Tongue (tissue), 2 donors: ENCODE data around the gene TCEAL5. TPM values are rescaled to one million over a fixed set of nuclear protein-coding genes. Genes with fewer than 3 reads are reported as not detected.
A peak's percentile ranks its signal among the peaks of the same experiment; 100 is the strongest.
"Not testable (repeated sequence)": the region's sequence is repeated elsewhere in the genome, so short reads cannot be mapped to it uniquely, and the experiment has no call there.

Source experiments
- DNase-seq: peaks from one replicate; pipeline ENCODE4 v3.0.0-alpha.2; 2015
- total RNA-seq: library from RNA; depleted of rRNA; stranded (reverse); fragments of >200 nt; gene quantifications from one replicate; pipeline ENCODE4 v1.2.3, GENCODE V29; 2014

Gene TCEAL5
- 0.82 TPM for total RNA-seq

- DNase-seq: peak; percentile 75
Measured at GRCh38 chrX:103276581-103277002, at the start of gene TCEAL5. Gene TCEAL5, minus strand, starts transcription at chrX:103276750. Its CDS starts 2,187 bp downstream, at chrX:103274563.

GRCh38 chrX:103311399-103311780 lies 34.8 kb upstream of the TCEAL5 start:
- peak; percentile 65 for DNase-seq

- peak; percentile 89 for DNase-seq
Measured at GRCh38 chrX:103310555-103311398, 34.2 kb upstream of the TCEAL5 start, which contains the start of gene BEX2. Gene BEX2, minus strand, starts transcription at chrX:103310990. Its CDS starts 1,014 bp downstream, at chrX:103309976.

GRCh38 chrX:103309860-103310554 lies 33.5 kb upstream of the TCEAL5 start:
- no peak for DNase-seq

GRCh38 chrX:103305666-103306065 lies 29.1 kb upstream of the TCEAL5 start:
- not testable (repeated sequence) for DNase-seq

GRCh38 chrX:103304705-103305104 lies 28.2 kb upstream of the TCEAL5 start:
- no peak for DNase-seq

GRCh38 chrX:103293118-103293517 lies 16.6 kb upstream of the TCEAL5 start:
- no peak for DNase-seq

GRCh38 chrX:103279624-103280023 lies 3.1 kb upstream of the TCEAL5 start:
- DNase-seq: no peak

- DNase-seq: peak; percentile 1
Measured at GRCh38 chrX:103275947-103276567, 493 bp downstream of the TCEAL5 start.

GRCh38 chrX:103274284-103274683 lies 2.3 kb downstream of the TCEAL5 start:
- no peak for DNase-seq

- no peak for DNase-seq
Measured at GRCh38 chrX:103258275-103258674, 18.3 kb downstream of the TCEAL5 start.

GRCh38 chrX:103256651-103257050 lies 19.9 kb downstream of the TCEAL5 start:
- DNase-seq: no peak

- DNase-seq: peak; percentile 94
Measured at GRCh38 chrX:103254921-103255493, 21.5 kb downstream of the TCEAL5 start, which contains the start of gene TCEAL8. Gene TCEAL8, minus strand, starts transcription at chrX:103255155. Its CDS starts 1,176 bp downstream, at chrX:103253979.

- DNase-seq: peak; percentile 79
Measured at GRCh38 chrX:103254171-103254824, 22.3 kb downstream of the TCEAL5 start.

GRCh38 chrX:103253608-103254007 lies 22.9 kb downstream of the TCEAL5 start:
- peak; percentile 9 for DNase-seq

- DNase-seq: peak; percentile 11
Measured at GRCh38 chrX:103250977-103251376, 25.6 kb downstream of the TCEAL5 start.

- DNase-seq: no peak
Measured at GRCh38 chrX:103249805-103250204, 26.7 kb downstream of the TCEAL5 start.

- DNase-seq: peak; percentile 29
Measured at GRCh38 chrX:103248553-103248952, 28.0 kb downstream of the TCEAL5 start.

GRCh38 chrX:103240155-103240554 lies 36.4 kb downstream of the TCEAL5 start:
- no peak for DNase-seq

- DNase-seq: no peak
Measured at GRCh38 chrX:103236296-103236695, 40.3 kb downstream of the TCEAL5 start.

- DNase-seq: not testable (repeated sequence)
Measured at GRCh38 chrX:103235608-103236007, 40.9 kb downstream of the TCEAL5 start.

GRCh38 chrX:103234869-103235268 lies 41.7 kb downstream of the TCEAL5 start:
- DNase-seq: no peak
